Measurements from ENCODE around the gene CBX8. TPM values are rescaled to one million over a fixed set of nuclear protein-coding genes. Genes with fewer than 3 reads are reported as not detected.

Gene CBX8
- total and polyA plus RNA-seq, 2 of the 8 experiments (the other 6 are each of a cell fraction or from before 2014, with no cell fraction given), result 0.09 to 2.1 TPM

DNA sequence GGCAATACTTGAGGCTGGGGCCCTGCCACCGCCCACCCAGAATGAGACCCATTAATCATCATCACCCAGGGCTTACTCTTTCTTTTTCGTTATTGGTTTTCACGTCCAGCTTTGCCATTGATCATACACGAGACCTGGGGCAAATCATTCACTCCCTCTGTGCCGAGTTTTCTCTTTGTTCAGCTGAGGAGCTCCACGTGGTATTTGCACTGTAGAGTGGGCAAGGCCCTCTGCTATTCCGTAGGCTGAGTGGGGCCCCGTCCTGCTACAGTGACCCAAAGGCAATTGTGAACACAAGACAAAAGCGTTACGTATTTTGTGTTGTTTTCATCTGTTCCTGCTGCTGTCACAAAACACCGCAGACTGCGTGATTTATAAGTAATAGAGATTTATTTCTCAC lies 42.5 kb downstream of the CBX8 start:
- CTCF ChIA-PET (ENCODE audit: partially characterized antibody), result interaction anchor here (2.0 to 5.5 kb wide), 3 partner anchors 9 to 35 kb away, joined by 6 to 29 read pairs (median 7); no protein-coding TSS in a partner anchor
- Histone ChIP-seq H2BK12ac (ENCODE audit: low read depth, low read length) (no peak overlapping the region), H4K8ac (ENCODE audit: extremely low read depth, insufficient read depth, low read length) (no peak overlapping the region), H3K9ac (replicated peaks in 1 of 4; ENCODE audit: extremely low read depth in 1 of 4, low read depth in 3 of 4, low read length in 3 of 4) (no peak overlapping the region), H3K27me3 (replicated peaks in 1 of 4; ENCODE audit: control insufficient read depth in 3 of 4, extremely low read depth in 1 of 4, insufficient read depth in 3 of 4, low read length in 3 of 4) (peaks cover under 1 to 7% (median 6%) of the 10 kb centered on the region in 4 experiments; a peak in 6 of 7 replicates), H3K18ac (ENCODE audit: extremely low read depth, low read length) (no peak overlapping the region), H2AFZ (ENCODE audit: low read length) (no peak overlapping the region), H3K14ac (ENCODE audit: insufficient read length) (no peak overlapping the region), H3K4me1 (replicated peaks in 1 of 4; ENCODE audit: control insufficient read depth in 3 of 4, insufficient read depth in 4 of 4, low read length in 3 of 4) (no peaks in the 10 kb centered on the region; a peak in 1 of 7 replicates), H2BK120ac (replicated peaks; ENCODE audit: low read depth, low read length) (no peak overlapping the region), H2BK5ac (ENCODE audit: low read depth, low read length) (no peak overlapping the region), H3K36me3 (ENCODE audit: control insufficient read depth in 2 of 4, insufficient read depth in 4 of 4, low read length in 3 of 4) (no peaks in the 10 kb centered on the region), H3K4me3 (ENCODE audit: extremely low read depth in 1 of 4, insufficient read depth in 2 of 4, low read depth in 3 of 4, low read length in 4 of 4) (no peak overlapping the region), H4K91ac (replicated peaks; ENCODE audit: insufficient read length, low read length) (no peak overlapping the region), H3K9me3 (ENCODE audit: insufficient read depth in 2 of 2, low read depth in 1 of 2, low read length in 1 of 2) (no peaks in the 10 kb centered on the region), H2BK15ac (ENCODE audit: low read length) (no peak overlapping the region), H2BK20ac (ENCODE audit: low read length) (no peak overlapping the region), H3K4ac (replicated peaks; ENCODE audit: insufficient read length, low read depth, low read length) (no peak overlapping the region), H3K79me1 (ENCODE audit: low read depth, low read length) (no peaks in the 10 kb centered on the region), H4K5ac (ENCODE audit: insufficient read length, low read depth, low read length) (no peak overlapping the region), H3K79me2 (ENCODE audit: control insufficient read depth in 1 of 2, insufficient read depth in 2 of 2, low read length in 2 of 2) (no peaks in the 10 kb centered on the region), H3K27ac (ENCODE audit: low read depth, low read length) (no peak overlapping the region), H4K20me1 (replicated peaks in 1 of 2; ENCODE audit: control insufficient read depth in 1 of 2, insufficient read depth in 2 of 2, low read length in 2 of 2) (no peaks in the 10 kb centered on the region), H3K23me2 (ENCODE audit: low read depth, low read length) (no peaks in the 10 kb centered on the region), H2AK5ac (ENCODE audit: low read depth, low read length) (no peak overlapping the region), H3K56ac (replicated peaks; ENCODE audit: insufficient read length, low read depth, low read length) (no peak overlapping the region), H3K4me2 (ENCODE audit: insufficient read depth in 1 of 2, low read depth in 2 of 2, low read length in 2 of 2) (no peak overlapping the region), H3K23ac (ENCODE audit: insufficient read length) (no peak overlapping the region)
- TF ChIP-seq EP300 (IDR thresholded peaks at IDR 0.05; ENCODE audit: borderline replicate concordance in 1 of 2, low read depth in 2 of 2, low read length in 2 of 2) (no peak), CEBPB (IDR thresholded peaks at IDR 0.05; ENCODE audit: low read depth, low read length) (no peak), TCF12 (IDR thresholded peaks at IDR 0.05; ENCODE audit: low read depth, low read length) (no peak), KDM5A (IDR thresholded peaks at IDR 0.05; ENCODE audit: low read length) (no peak), CHD2 (IDR thresholded peaks at IDR 0.05; ENCODE audit: low read length) (no peak), CHD1 (IDR thresholded peaks at IDR 0.05; ENCODE audit: low read depth, low read length) (no peak), TEAD4 (IDR thresholded peaks at IDR 0.05; ENCODE audit: low read depth, low read length) (no peak), ZNF274 (IDR thresholded peaks at IDR 0.05; ENCODE audit: borderline replicate concordance, extremely low read depth, low read length) (no peak)
- no peak for DNase-seq (ENCODE audit: low read depth in 1 of 2, low spot score in 2 of 2)
- no peak for FAIRE-seq
- POLR2A ChIA-PET (ENCODE audit: partially characterized antibody), result interaction anchor here (1.3 to 1.4 kb wide), 2 partner anchors 25 to 32 kb away, joined by 3 to 5 read pairs; no protein-coding TSS in a partner anchor
- WGBS, 2 experiments (ENCODE audit: extremely low coverage in 1 of 2, insufficient coverage in 1 of 2, insufficient read length in 1 of 2, insufficient replicate concordance in 2 of 2, low coverage in 1 of 2, low lambda C conversion rate in 2 of 2, missing lambda C conversion rate in 1 of 2), result 88% methylated on average over 12 of the region's 12 CpGs; no CpG with 5 or more reads in 1 of the 2 experiments

Data from H1 (cell line).